SKM-1 treated with dmso at 0.1 percent for 144 hours (cell line): ENCODE data around the gene RAX2.
A peak's percentile ranks its signal among the peaks of the same experiment; 100 is the strongest.

Experiments
- DNase-seq: peaks from one replicate; lab custom pipeline; 2025; ENCODE audit not compliant: unreplicated experiment; lab: John Stamatoyannopoulos, UW

Gene RAX2

GRCh38 chr19:3803114-3803888 is 31.3 kb upstream of the RAX2 start:
- DNase-seq = no peak

- no peak for DNase-seq
These were observed 29.5 kb upstream of the RAX2 start for GRCh38 chr19:3801412-3802096.

GRCh38 chr19:3800996-3801395 is 29.0 kb upstream of the RAX2 start:
- no peak for DNase-seq

- no peak for DNase-seq
These were observed 26.1 kb upstream of the RAX2 start for GRCh38 chr19:3798137-3798536.

- no peak for DNase-seq
These were observed 24.3 kb upstream of the RAX2 start for GRCh38 chr19:3796358-3796757.

- no peak for DNase-seq
These were observed 21.8 kb upstream of the RAX2 start for GRCh38 chr19:3793799-3794198.

- DNase-seq = no peak
These were observed 20.1 kb upstream of the RAX2 start for GRCh38 chr19:3792114-3792513.

GRCh38 chr19:3790941-3791340 is 18.9 kb upstream of the RAX2 start:
- DNase-seq = no peak

- no peak for DNase-seq
These were observed 18.2 kb upstream of the RAX2 start for GRCh38 chr19:3790209-3790734.

GRCh38 chr19:3788996-3789778 is 17.2 kb upstream of the RAX2 start:
- no peak for DNase-seq

GRCh38 chr19:3785938-3786824 is 14.2 kb upstream of the RAX2 start, which contains the start of gene MATK:
Gene MATK, minus strand, starts transcription at chr19:3786381. Its CDS starts 1,246 bp downstream, at chr19:3785135.
- peak; percentile 62 for DNase-seq

- no peak for DNase-seq
These were observed 13.5 kb upstream of the RAX2 start for GRCh38 chr19:3785451-3785937.

GRCh38 chr19:3784607-3785450 is 12.8 kb upstream of the RAX2 start:
- DNase-seq = no peak

GRCh38 chr19:3783660-3784584 is 11.9 kb upstream of the RAX2 start:
- DNase-seq = no peak

- no peak for DNase-seq
These were observed 10.9 kb upstream of the RAX2 start for GRCh38 chr19:3782903-3783302.

- DNase-seq = no peak
These were observed 10.3 kb upstream of the RAX2 start for GRCh38 chr19:3782330-3782729.

- DNase-seq = no peak
These were observed 9.6 kb upstream of the RAX2 start for GRCh38 chr19:3781603-3782002.

GRCh38 chr19:3780786-3781304 is 8.8 kb upstream of the RAX2 start:
- DNase-seq = no peak
